ENCODE measurements around the gene SUFU.

DNA sequence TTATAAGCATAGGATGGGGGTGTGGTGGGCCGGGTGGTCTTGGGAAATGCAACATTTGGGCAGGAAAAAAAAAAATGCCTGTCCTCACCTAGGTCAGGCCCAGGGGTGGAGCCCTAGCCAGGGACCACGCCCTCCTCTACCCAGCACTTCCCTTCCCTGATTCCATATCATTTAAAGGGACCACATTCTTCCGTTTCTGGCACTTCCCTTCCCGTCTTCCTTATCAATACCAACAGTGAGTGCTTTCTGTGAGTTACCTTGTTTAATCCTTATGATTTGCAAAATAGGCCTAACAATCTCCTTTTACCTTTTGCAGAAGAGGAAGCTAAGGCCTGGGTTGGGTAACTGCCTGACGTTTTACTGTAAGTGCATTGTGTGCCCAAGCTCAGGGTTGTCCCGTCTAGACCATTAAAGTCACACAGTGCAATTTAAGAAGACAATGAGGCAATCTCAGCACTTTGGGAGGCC, 35.8 kb upstream of the SUFU start:
- TF ChIP-seq, protein P1, sequence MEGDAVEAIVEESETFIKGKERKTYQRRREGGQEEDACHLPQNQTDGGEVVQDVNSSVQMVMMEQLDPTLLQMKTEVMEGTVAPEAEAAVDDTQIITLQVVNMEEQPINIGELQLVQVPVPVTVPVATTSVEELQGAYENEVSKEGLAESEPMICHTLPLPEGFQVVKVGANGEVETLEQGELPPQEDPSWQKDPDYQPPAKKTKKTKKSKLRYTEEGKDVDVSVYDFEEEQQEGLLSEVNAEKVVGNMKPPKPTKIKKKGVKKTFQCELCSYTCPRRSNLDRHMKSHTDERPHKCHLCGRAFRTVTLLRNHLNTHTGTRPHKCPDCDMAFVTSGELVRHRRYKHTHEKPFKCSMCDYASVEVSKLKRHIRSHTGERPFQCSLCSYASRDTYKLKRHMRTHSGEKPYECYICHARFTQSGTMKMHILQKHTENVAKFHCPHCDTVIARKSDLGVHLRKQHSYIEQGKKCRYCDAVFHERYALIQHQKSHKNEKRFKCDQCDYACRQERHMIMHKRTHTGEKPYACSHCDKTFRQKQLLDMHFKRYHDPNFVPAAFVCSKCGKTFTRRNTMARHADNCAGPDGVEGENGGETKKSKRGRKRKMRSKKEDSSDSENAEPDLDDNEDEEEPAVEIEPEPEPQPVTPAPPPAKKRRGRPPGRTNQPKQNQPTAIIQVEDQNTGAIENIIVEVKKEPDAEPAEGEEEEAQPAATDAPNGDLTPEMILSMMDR (IDR thresholded peaks at IDR 0.05; ENCODE audit: low read depth, low read length), result no peak
- no peak for TF ChIP-seq EZH2phosphoT487 (IDR thresholded peaks at IDR 0.05; ENCODE audit: low read depth)
